ENCODE data around the gene APBA2.

DNA sequence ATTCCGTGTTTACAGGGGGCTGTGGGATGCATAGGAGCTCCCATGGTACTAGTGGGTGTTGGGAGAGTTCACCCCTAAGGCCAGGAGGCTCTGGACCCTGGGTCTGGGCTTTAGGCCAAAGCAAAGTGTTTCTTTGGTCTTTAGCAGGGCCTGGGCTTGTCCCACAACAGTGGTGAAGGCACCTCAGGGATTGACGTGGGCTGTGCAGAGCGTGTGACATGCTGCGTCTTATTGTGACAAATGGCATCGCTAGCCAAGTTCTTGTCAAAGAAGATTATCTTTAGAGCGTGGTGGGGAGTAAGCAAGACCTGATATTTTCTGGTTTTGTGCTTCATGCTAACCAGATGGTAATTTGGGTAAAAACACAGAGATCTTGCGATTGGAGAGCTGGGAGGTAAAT is 170.1 kb downstream of the APBA2 start:
- TF ChIP-seq HDAC1 (CRISPR knock-in tag; IDR thresholded peaks at IDR 0.05) (no peak), GABPA (IDR thresholded peaks at IDR 0.05; ENCODE audit: low read depth, low read length) (no peak), GABPA (CRISPR knock-in tag; IDR thresholded peaks at IDR 0.05; ENCODE audit: low read depth) (no peak), FOXC1 (CRISPR knock-in tag; IDR thresholded peaks at IDR 0.05; ENCODE audit: borderline replicate concordance) (no peak), UBTF (CRISPR knock-in tag; IDR thresholded peaks at IDR 0.05) (no peak), PBX3 (CRISPR knock-in tag; IDR thresholded peaks at IDR 0.05; ENCODE audit: borderline replicate concordance) (no peak), ATRX (CRISPR knock-in tag; IDR thresholded peaks at IDR 0.05; ENCODE audit: borderline replicate concordance) (no peak), TSC22D2 (CRISPR knock-in tag; IDR thresholded peaks at IDR 0.05; ENCODE audit: borderline replicate concordance) (no peak), BRCA1 (CRISPR knock-in tag; IDR thresholded peaks at IDR 0.05) (no peak), ZBTB37 (CRISPR knock-in tag; IDR thresholded peaks at IDR 0.05) (no peak), YY1 (IDR thresholded peaks at IDR 0.05; ENCODE audit: insufficient read depth, insufficient replicate concordance, low read depth, low read length) (no peak)
- TF ChIP-seq, protein P1, sequence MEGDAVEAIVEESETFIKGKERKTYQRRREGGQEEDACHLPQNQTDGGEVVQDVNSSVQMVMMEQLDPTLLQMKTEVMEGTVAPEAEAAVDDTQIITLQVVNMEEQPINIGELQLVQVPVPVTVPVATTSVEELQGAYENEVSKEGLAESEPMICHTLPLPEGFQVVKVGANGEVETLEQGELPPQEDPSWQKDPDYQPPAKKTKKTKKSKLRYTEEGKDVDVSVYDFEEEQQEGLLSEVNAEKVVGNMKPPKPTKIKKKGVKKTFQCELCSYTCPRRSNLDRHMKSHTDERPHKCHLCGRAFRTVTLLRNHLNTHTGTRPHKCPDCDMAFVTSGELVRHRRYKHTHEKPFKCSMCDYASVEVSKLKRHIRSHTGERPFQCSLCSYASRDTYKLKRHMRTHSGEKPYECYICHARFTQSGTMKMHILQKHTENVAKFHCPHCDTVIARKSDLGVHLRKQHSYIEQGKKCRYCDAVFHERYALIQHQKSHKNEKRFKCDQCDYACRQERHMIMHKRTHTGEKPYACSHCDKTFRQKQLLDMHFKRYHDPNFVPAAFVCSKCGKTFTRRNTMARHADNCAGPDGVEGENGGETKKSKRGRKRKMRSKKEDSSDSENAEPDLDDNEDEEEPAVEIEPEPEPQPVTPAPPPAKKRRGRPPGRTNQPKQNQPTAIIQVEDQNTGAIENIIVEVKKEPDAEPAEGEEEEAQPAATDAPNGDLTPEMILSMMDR (CRISPR knock-in tag; IDR thresholded peaks at IDR 0.05) = no peak

Data from HepG2 (cell line).